Natural killer cell (primary cell): ENCODE results near the gene GPR139. TPM values are rescaled to one million over a fixed set of nuclear protein-coding genes. Genes with fewer than 3 reads are reported as not detected.

Source experiments
- ATAC-seq, 3 donors: fragments of 150-1000 bp in 2 of 3; fragments of 200-7000 bp in 1 of 3; cut with Tn5 transposase; 1 replicate in 1 of 3; 2 replicates in 2 of 3; pipeline ENCODE4 v1.10.0; 2021; ENCODE audit warnings: mild to moderate bottlenecking in 2 of 3, moderate library complexity in 2 of 3
- DNase-seq, 2 donors: peaks; one replicate each; pipeline versions ENCODE4 v3.0.0 to v3.0.0-alpha.2; 2013 to 2021; ENCODE audit warnings: mixed read lengths in 1 of 2
- H3K27ac ChIP-seq: one replicate; pipeline ENCODE4 v1.5.1; 2013; ENCODE audit warnings: mild to moderate bottlenecking, low read length
- H3K27me3 ChIP-seq: one replicate; pipeline ENCODE4 v1.6.1; 2013; ENCODE audit warnings: low read length; ENCODE audit not compliant: control insufficient read depth, insufficient read depth
- H3K36me3 ChIP-seq: one replicate; pipeline ENCODE4 v1.6.1; 2013; ENCODE audit warnings: low read length; ENCODE audit not compliant: control insufficient read depth, insufficient read depth
- H3K4me1 ChIP-seq: one replicate; pipeline ENCODE4 v1.6.1; 2013; ENCODE audit warnings: low read length; ENCODE audit not compliant: control insufficient read depth, insufficient read depth
- H3K4me3 ChIP-seq: one replicate; pipeline ENCODE4 v1.5.1; 2013; ENCODE audit warnings: low read length
- H3K9me3 ChIP-seq: one replicate; pipeline ENCODE4 v1.6.1; 2013; ENCODE audit warnings: low read length; ENCODE audit not compliant: control insufficient read depth, insufficient read depth
- H3K27ac Mint-ChIP-seq, 2 donors: one replicate each; pipeline ENCODE4 v1.8.0; 2022; ENCODE audit warnings: mild to moderate bottlenecking in 2 of 2, mixed read lengths in 2 of 2, moderate library complexity in 1 of 2
- H3K27me3 Mint-ChIP-seq, 2 donors: one replicate each; pipeline ENCODE4 v1.8.0; 2022; ENCODE audit warnings: low read depth in 2 of 2, mixed read lengths in 2 of 2
- H3K36me3 Mint-ChIP-seq: one replicate; pipeline ENCODE4 v1.8.0; 2022; ENCODE audit warnings: mixed read lengths
- H3K4me1 Mint-ChIP-seq, 2 donors: one replicate each; pipeline ENCODE4 v1.8.0; 2022; ENCODE audit warnings: mixed read lengths in 2 of 2
- H3K4me3 Mint-ChIP-seq: one replicate; pipeline ENCODE4 v1.8.0; 2022; ENCODE audit warnings: mild to moderate bottlenecking, moderate library complexity, mixed read lengths
- H3K9me3 Mint-ChIP-seq, 2 donors: one replicate each; pipeline ENCODE4 v1.8.0; 2022; ENCODE audit warnings: mixed read lengths in 2 of 2
- CTCF ChIP-seq: fragments of 200-600 bp; IDR thresholded peaks from one replicate; pipeline ENCODE4 v1.8.0; 2022; ENCODE audit warnings: antibody characterized with exemption
- WGBS: methylation state at CpG from one replicate; pipeline ENCODE4 v1.1.7; 2013; ENCODE audit warnings: missing lambda C conversion rate; ENCODE audit not compliant: insufficient coverage; 5-methylcytosine and 5-hydroxymethylcytosine counted together
- intact Hi-C: fragments of 100-400 bp; cut with micrococcal nuclease; formaldehyde crosslinking; loops from one replicate; pipeline ENCODE4 v1.14.2; 2022
- total RNA-seq, 4 donors: library from RNA; stranded (reverse); fragments of 120-200 nt in 1 of 4; gene quantifications; one replicate each; pipeline versions ENCODE4 v1.2.3 to v1.2.4, GENCODE V29; 2013 to 2022

The GPR139 gene
- total RNA-seq, 3 donors from 2014 or later (not counting 1 experiment from before 2014, with no cell fraction given): not detected

- no peak for TF ChIP-seq CTCF
- ATAC-seq: no peak
- H3K4me1 Mint-ChIP-seq: no peaks in the 10 kb centered on the region
Observed at GRCh38 chr16:20001856-20002707, 71.6 kb downstream of the GPR139 start.

GRCh38 chr16:19997734-19998133 is 76.0 kb downstream of the GPR139 start:
- no peak for ATAC-seq

More at GRCh38 chr16:20001856-20002707, 71.6 kb downstream of the GPR139 start:
- Mint-ChIP-seq H3K9me3 (peaks cover 0 to 2% of the 10 kb centered on the region in 2 donors), H3K4me3 (no peak overlapping the region), H3K36me3 (no peaks in the 10 kb centered on the region), H3K27ac (no peak overlapping the region), H3K27me3 (peaks cover 6 to 7% of the 10 kb centered on the region in 2 donors)
- Histone ChIP-seq H3K36me3 (no peaks in the 10 kb centered on the region), H3K27ac (no peak overlapping the region), H3K4me3 (no peak overlapping the region), H3K4me1 (no peaks in the 10 kb centered on the region), H3K27me3 (no peaks in the 10 kb centered on the region), H3K9me3 (no peaks in the 10 kb centered on the region)
- no peak for DNase-seq
- WGBS: 83% methylated on average over 16 of the region's 16 CpGs
- intact Hi-C loops: no loop called here

GRCh38 chr16:19997264-19997663 is 76.4 kb downstream of the GPR139 start:
- intact Hi-C loops: no loop called here
- Histone ChIP-seq H3K9me3 (no peaks in the 10 kb centered on the region), H3K27ac (no peak overlapping the region), H3K4me3 (no peak overlapping the region), H3K36me3 (no peaks in the 10 kb centered on the region), H3K27me3 (no peaks in the 10 kb centered on the region), H3K4me1 (no peaks in the 10 kb centered on the region)
- ATAC-seq (no peak), DNase-seq (no peak)
- Mint-ChIP-seq H3K36me3 (no peaks in the 10 kb centered on the region), H3K9me3 (no peaks in the 10 kb centered on the region), H3K27me3 (peaks cover 0 to 3% of the 10 kb centered on the region in 2 donors), H3K27ac (no peak overlapping the region), H3K4me1 (no peaks in the 10 kb centered on the region), H3K4me3 (no peak overlapping the region)
- 80% methylated on average over 2 of the region's 2 CpGs for WGBS
- no peak for TF ChIP-seq CTCF

More at GRCh38 chr16:19997734-19998133, 76.0 kb downstream of the GPR139 start:
- TF ChIP-seq CTCF: no peak
- Histone ChIP-seq H3K36me3 (no peaks in the 10 kb centered on the region), H3K27me3 (no peaks in the 10 kb centered on the region), H3K9me3 (no peaks in the 10 kb centered on the region), H3K27ac (no peak overlapping the region), H3K4me1 (no peaks in the 10 kb centered on the region), H3K4me3 (no peak overlapping the region)
- intact Hi-C loops: no loop called here
- H3K36me3 Mint-ChIP-seq: no peaks in the 10 kb centered on the region
- no peaks in the 10 kb centered on the region for H3K9me3 Mint-ChIP-seq
- no peaks in the 10 kb centered on the region for H3K4me1 Mint-ChIP-seq
- no peak for DNase-seq
- H3K27ac Mint-ChIP-seq: no peak overlapping the region
- H3K4me3 Mint-ChIP-seq: no peak overlapping the region
- peaks cover 0 to 3% of the 10 kb centered on the region in 2 donors for H3K27me3 Mint-ChIP-seq
- WGBS: 73% methylated on average over 2 of the region's 4 CpGs
